Ectodermal cell (in vitro differentiated cells): Measurements from ENCODE around the gene BBC3.
A peak's percentile ranks its signal among the peaks of the same experiment; 100 is the strongest.

ENCODE experiments used
- H3K27ac ChIP-seq: 2 replicates; pipeline ENCODE4 v1.7.0; 2013; ENCODE audit warnings: mild to moderate bottlenecking, low read depth, low read length; ENCODE audit not compliant: insufficient read depth, poor library complexity, severe bottlenecking
- H3K27me3 ChIP-seq: 2 replicates; pipeline ENCODE4 v1.7.0; 2013; ENCODE audit warnings: mild to moderate bottlenecking, low read length; ENCODE audit not compliant: insufficient read depth, control insufficient read depth, poor library complexity, severe bottlenecking
- H3K36me3 ChIP-seq: one replicate; pipeline ENCODE4 v1.7.0; 2013; ENCODE audit warnings: low read length; ENCODE audit not compliant: control insufficient read depth, insufficient read depth
- H3K4me1 ChIP-seq: one replicate; pipeline ENCODE4 v1.7.0; 2013; ENCODE audit warnings: low read length; ENCODE audit not compliant: control insufficient read depth, insufficient read depth
- H3K4me3 ChIP-seq: 2 replicates; pipeline ENCODE4 v1.7.0; 2013; ENCODE audit warnings: low read depth, low read length, control low read depth; ENCODE audit not compliant: insufficient read depth
- H3K9me3 ChIP-seq: 2 replicates; pipeline ENCODE4 v1.7.0; 2013; ENCODE audit warnings: mild to moderate bottlenecking, low read length, moderate library complexity; ENCODE audit not compliant: control insufficient read depth
- WGBS, 2 experiments: methylation state at CpG; one replicate each; pipeline ENCODE4 v1.1.7; 2013; ENCODE audit warnings: missing lambda C conversion rate in 2 of 2; 5-methylcytosine and 5-hydroxymethylcytosine counted together

Gene BBC3

GRCh38 chr19:47230054-47230920 is 712 bp downstream of the BBC3 start:
- Histone ChIP-seq H3K27ac (peak overlapping the region; percentile 26), H3K4me1 (peaks cover 19% of the 10 kb centered on the region), H3K27me3 (no peaks in the 10 kb centered on the region), H3K4me3 (peak overlapping the region; percentile 96), H3K36me3 (no peaks in the 10 kb centered on the region), H3K9me3 (no peaks in the 10 kb centered on the region)
- WGBS, 2 experiments, result 1% methylated on average over 83 to 84 of the region's 84 CpGs

GRCh38 chr19:47229676-47230053 is 1.3 kb downstream of the BBC3 start:
- WGBS, 2 experiments, result 6 to 9% methylated on average over 9 of the region's 9 CpGs
- H3K27ac ChIP-seq, result no peak overlapping the region
- H3K9me3 ChIP-seq, result no peaks in the 10 kb centered on the region
- H3K4me3 ChIP-seq, result peak overlapping the region; percentile 96
- H3K27me3 ChIP-seq, result no peaks in the 10 kb centered on the region
- H3K4me1 ChIP-seq, result peaks cover 19% of the 10 kb centered on the region
- H3K36me3 ChIP-seq, result no peaks in the 10 kb centered on the region

GRCh38 chr19:47228937-47229675 is 1.9 kb downstream of the BBC3 start:
- Histone ChIP-seq H3K27ac (no peak overlapping the region), H3K4me3 (peak overlapping the region; percentile 96), H3K36me3 (no peaks in the 10 kb centered on the region), H3K9me3 (no peaks in the 10 kb centered on the region), H3K27me3 (no peaks in the 10 kb centered on the region), H3K4me1 (peaks cover 19% of the 10 kb centered on the region)
- 35 to 39% methylated on average over 10 of the region's 10 CpGs for WGBS, 2 experiments

GRCh38 chr19:47228168-47228936 is 2.6 kb downstream of the BBC3 start:
- Histone ChIP-seq H3K36me3 (no peaks in the 10 kb centered on the region), H3K9me3 (no peaks in the 10 kb centered on the region), H3K27ac (peak overlapping the region; percentile 84), H3K27me3 (no peaks in the 10 kb centered on the region), H3K4me3 (peak overlapping the region; percentile 96), H3K4me1 (peaks cover 19% of the 10 kb centered on the region)
- 1 to 2% methylated on average over 49 to 50 of the region's 50 CpGs for WGBS, 2 experiments

GRCh38 chr19:47227352-47228167 is 3.4 kb downstream of the BBC3 start:
- Histone ChIP-seq H3K27ac (peak overlapping the region; percentile 84), H3K36me3 (no peaks in the 10 kb centered on the region), H3K4me1 (peaks cover 19% of the 10 kb centered on the region), H3K9me3 (no peaks in the 10 kb centered on the region), H3K27me3 (no peaks in the 10 kb centered on the region), H3K4me3 (peak overlapping the region; percentile 96)
- WGBS, 2 experiments, result 0% methylated on average over 27 of the region's 27 CpGs

- Histone ChIP-seq H3K27me3 (no peaks in the 10 kb centered on the region), H3K4me3 (peak overlapping the region; percentile 96), H3K36me3 (no peaks in the 10 kb centered on the region), H3K27ac (peak overlapping the region; percentile 84), H3K4me1 (peaks cover 25% of the 10 kb centered on the region), H3K9me3 (no peaks in the 10 kb centered on the region)
- WGBS, 2 experiments, result 3% methylated on average over 56 of the region's 56 CpGs
Measured at GRCh38 chr19:47226426-47227351, 4.3 kb downstream of the BBC3 start.

- peak overlapping the region; percentile 96 for H3K4me3 ChIP-seq
- peaks cover 26% of the 10 kb centered on the region for H3K4me1 ChIP-seq
- H3K36me3 ChIP-seq, result no peaks in the 10 kb centered on the region
- no peaks in the 10 kb centered on the region for H3K9me3 ChIP-seq
- peak overlapping the region; percentile 84 for H3K27ac ChIP-seq
- no peaks in the 10 kb centered on the region for H3K27me3 ChIP-seq
- WGBS, 2 experiments, result 3% methylated on average over 59 of the region's 59 CpGs
Measured at GRCh38 chr19:47225746-47226425, 5.1 kb downstream of the BBC3 start.

GRCh38 chr19:47221890-47222289 is 9.1 kb downstream of the BBC3 start:
- H3K36me3 ChIP-seq, result no peaks in the 10 kb centered on the region
- WGBS, 2 experiments, result 89 to 92% methylated on average over 11 of the region's 11 CpGs

More at GRCh38 chr19:47221890-47222289, 9.1 kb downstream of the BBC3 start:
- H3K4me3 ChIP-seq, result no peak overlapping the region
- H3K27me3 ChIP-seq, result no peaks in the 10 kb centered on the region
- H3K27ac ChIP-seq, result no peak overlapping the region
- H3K4me1 ChIP-seq, result peaks cover 12% of the 10 kb centered on the region
- H3K9me3 ChIP-seq, result no peaks in the 10 kb centered on the region
